Kidney capillary endothelial cell (primary cell): ENCODE results near the gene TRAP1.
A peak's percentile ranks its signal among the peaks of the same experiment; 100 is the strongest.
"Not testable (repeated sequence)": the region's sequence is repeated elsewhere in the genome, so short reads cannot be mapped to it uniquely, and the experiment has no call there.

Source experiments
- DNase-seq: peaks from one replicate; pipeline ENCODE4 v3.0.0-alpha.2; 2018; ENCODE audit warnings: low spot score

TRAP1 gene

DNA sequence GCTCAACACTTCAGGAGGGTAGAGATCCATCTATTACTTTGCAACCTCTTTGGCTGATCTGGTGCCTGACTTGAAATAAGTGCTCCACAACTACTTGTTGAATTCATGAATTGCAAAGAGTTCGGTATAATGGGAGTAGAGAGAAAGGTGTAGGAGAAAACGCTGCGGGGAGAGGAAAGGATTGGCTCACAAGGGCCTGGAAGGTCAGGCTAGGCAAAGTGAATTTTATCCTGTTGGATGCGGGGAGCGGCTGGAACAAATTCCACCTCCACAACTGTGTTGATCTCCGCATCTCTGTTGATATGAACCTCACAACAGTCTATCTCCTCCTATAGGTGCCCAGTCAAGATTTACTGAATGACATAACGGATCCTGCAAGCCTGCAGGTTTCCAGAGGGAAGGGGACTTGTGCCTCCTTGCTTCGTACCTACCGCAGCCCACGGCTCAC, 106.6 kb downstream of the TRAP1 start:
- peak; percentile 12 for DNase-seq

DNA sequence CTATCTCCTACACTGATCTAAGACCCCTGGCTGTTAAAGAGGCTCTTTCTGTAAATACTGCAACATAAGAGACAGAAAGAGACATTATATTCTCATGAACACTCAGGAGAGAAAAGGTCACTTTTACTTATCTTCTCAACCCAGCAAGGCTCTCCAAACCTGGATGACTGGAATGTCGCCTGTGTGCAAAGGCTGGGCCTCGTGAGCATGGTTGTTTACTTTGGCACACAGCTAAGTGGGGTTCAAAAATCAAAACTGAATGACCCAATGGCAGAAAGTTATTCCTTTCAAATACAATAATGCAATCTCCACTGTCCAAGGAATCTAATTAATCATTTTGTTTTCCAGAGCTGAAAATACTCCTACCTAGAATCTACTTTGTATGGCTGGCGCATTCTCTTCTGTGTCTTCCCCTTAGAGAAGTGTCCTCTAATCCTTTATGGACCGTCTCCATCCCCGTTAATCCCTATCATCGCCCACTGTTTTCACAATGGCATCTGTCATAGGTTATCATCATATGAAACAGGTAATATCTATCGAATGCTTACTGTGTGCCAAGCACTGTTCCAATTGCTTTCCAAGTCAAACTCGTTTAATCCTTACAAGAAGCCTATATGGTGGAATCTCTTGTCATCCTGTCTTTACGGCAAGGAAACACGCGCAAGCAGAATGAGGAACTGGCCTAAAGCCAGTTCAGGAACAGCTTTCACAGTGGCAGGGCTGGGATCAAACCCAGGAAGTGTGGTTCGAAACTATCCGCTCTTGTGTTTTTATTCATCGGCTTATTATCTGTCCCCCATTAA, 107.2 kb downstream of the TRAP1 start:
- DNase-seq, result peak; percentile 44

DNA sequence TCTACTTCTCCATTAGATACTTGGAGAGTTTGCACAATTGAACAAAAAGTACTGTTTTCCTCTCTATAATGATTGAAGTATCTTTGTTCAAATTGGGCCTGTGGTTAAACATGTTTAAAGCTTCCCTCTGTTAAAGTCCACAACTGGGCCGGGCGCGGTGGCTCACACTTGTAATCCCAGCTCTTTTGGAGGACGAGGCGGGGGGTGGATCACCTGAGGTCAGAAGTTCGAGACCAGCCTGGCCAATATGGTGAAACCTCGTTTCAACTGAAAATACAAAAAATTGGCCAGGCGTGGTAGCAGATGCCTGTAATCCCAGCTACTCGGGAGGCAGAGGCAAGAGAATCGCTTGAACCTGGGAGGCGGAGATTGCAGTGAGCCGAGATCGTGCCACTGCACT, 108.3 kb downstream of the TRAP1 start:
- DNase-seq, result not testable (repeated sequence)

DNA sequence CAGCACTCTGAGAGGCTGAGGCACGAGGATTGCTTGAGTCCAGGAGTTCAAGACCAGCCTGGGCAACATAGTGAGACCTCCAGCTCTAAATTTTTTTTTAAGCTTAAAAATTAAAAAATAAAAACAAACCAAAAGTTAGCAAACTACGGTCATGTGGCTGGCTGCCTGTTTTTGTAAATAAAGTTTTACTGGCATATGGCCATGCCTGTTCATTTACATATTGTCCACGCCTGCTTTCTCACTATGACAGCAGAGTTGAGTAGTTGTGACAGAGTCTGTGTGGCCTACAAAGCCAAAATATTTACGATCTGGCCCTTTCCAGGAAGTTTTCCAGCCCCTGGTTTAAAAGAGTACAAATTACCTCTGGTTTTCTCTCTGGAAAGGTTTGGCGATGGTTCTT, 109.3 kb downstream of the TRAP1 start:
- DNase-seq, result no peak
